ENCODE measurements around the gene MAP3K9. TPM values are rescaled to one million over a fixed set of nuclear protein-coding genes. Genes with fewer than 3 reads are reported as not detected.

The MAP3K9 gene
- total RNA-seq, 2 experiments from 2014 or later, result 4.2 to 6.4 TPM

DNA sequence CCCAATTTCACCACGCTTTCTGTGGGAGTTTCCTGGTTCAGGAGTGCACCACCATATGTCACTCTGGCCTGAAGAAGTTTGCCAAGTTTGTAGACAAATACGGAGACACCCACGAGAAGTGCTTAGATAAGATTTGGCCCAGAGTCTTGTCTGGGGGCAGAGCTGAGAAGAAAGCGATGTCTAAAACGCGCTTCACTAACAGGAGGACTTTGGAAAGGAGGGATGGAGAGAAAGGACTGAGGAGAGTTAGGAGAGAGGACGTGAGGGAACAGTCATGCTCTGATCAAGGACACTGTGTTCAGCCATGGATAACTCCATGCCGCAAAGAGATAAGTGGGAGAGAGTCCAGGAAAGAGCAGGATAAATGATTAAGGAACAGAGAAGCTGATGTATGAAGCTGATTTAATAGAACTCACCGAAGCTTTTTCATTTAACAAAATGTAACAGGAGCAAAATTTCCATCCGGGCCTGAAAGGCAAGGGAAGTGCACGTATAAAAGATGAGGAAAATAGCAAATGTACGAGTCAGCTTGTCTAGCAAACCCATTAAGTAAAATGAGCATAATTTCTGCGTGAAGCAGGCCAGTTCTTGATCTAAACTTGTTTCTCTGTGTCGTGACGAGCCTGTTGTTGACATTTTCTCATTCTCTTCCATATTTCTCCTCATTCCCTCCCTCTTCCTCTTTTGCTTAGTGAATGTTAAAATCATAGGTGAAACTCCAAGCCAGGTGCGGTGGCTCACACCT is 23.4 kb upstream of the MAP3K9 start:
- TF ChIP-seq EZH2phosphoT487 (IDR thresholded peaks at IDR 0.05; ENCODE audit: borderline replicate concordance, low read depth, low read length), result no peak
- TF ChIP-seq, protein P1, sequence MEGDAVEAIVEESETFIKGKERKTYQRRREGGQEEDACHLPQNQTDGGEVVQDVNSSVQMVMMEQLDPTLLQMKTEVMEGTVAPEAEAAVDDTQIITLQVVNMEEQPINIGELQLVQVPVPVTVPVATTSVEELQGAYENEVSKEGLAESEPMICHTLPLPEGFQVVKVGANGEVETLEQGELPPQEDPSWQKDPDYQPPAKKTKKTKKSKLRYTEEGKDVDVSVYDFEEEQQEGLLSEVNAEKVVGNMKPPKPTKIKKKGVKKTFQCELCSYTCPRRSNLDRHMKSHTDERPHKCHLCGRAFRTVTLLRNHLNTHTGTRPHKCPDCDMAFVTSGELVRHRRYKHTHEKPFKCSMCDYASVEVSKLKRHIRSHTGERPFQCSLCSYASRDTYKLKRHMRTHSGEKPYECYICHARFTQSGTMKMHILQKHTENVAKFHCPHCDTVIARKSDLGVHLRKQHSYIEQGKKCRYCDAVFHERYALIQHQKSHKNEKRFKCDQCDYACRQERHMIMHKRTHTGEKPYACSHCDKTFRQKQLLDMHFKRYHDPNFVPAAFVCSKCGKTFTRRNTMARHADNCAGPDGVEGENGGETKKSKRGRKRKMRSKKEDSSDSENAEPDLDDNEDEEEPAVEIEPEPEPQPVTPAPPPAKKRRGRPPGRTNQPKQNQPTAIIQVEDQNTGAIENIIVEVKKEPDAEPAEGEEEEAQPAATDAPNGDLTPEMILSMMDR (conservative IDR thresholded peaks at IDR 0.05; ENCODE audit: low read length), result no peak
- Histone ChIP-seq H3K27ac (ENCODE audit: low read depth, low read length, poor library complexity, severe bottlenecking) (no peak overlapping the region), H4K20me1 (ENCODE audit: insufficient read depth, low read length) (no peaks in the 10 kb centered on the region), H3K4me2 (ENCODE audit: low read length) (no peak overlapping the region), H2AFZ (ENCODE audit: low read length) (no peak overlapping the region), H3K4me1 (ENCODE audit: insufficient read depth, low read length, poor library complexity, severe bottlenecking) (no peaks in the 10 kb centered on the region), H3K9me3 (ENCODE audit: low read length) (no peaks in the 10 kb centered on the region), H3K36me3 (ENCODE audit: insufficient read depth, low read length) (no peaks in the 10 kb centered on the region), H3K9me2 (ENCODE audit: insufficient read depth, low read length) (no peaks in the 10 kb centered on the region), H3K79me2 (ENCODE audit: insufficient read depth, low read depth, low read length) (no peaks in the 10 kb centered on the region), H3K4me3 (ENCODE audit: low read depth, low read length, poor library complexity, severe bottlenecking) (no peak overlapping the region)
- ChIA-PET POLR2A (interaction anchor here (0.6 to 0.7 kb wide), 2 partner anchors 159 to 394 kb away, joined by 3 read pairs; no protein-coding TSS in a partner anchor), CTCF (ENCODE audit: unreplicated experiment) (no interaction called here)
- BruUV-seq (replicated peaks), result no TSS peak
- intact Hi-C loops (cut with micrococcal nuclease; ENCODE audit: unreplicated experiment), result no loop called here
- no peak for DNase-seq (ENCODE audit: low spot score)

GRCh38 chr14:70830998-70831781 is 21.9 kb upstream of the MAP3K9 start:
- H3K27ac ChIP-seq (ENCODE audit: low read depth, low read length, poor library complexity, severe bottlenecking), result no peak overlapping the region
- H3K36me3 ChIP-seq (ENCODE audit: insufficient read depth, low read length), result no peaks in the 10 kb centered on the region
- intact Hi-C loops (cut with micrococcal nuclease; ENCODE audit: unreplicated experiment), result no loop called here
- H3K4me2 ChIP-seq (ENCODE audit: low read length), result no peak overlapping the region
- H3K4me3 ChIP-seq (ENCODE audit: low read depth, low read length, poor library complexity, severe bottlenecking), result no peak overlapping the region
- H4K20me1 ChIP-seq (ENCODE audit: insufficient read depth, low read length), result no peaks in the 10 kb centered on the region
- no peak overlapping the region for H2AFZ ChIP-seq (ENCODE audit: low read length)
- TF ChIP-seq EZH2phosphoT487 (IDR thresholded peaks at IDR 0.05; ENCODE audit: borderline replicate concordance, low read depth, low read length), result no peak
- TF ChIP-seq, protein P1 (conservative IDR thresholded peaks at IDR 0.05; ENCODE audit: low read length), result no peak
- CTCF ChIA-PET (ENCODE audit: unreplicated experiment), result interaction anchor here (0.6 kb wide), 1 partner anchor 146 kb away, joined by 3 read pairs; no protein-coding TSS in a partner anchor
- POLR2A ChIA-PET, result interaction anchor here (0.6 to 1.2 kb wide), 3 partner anchors 9 to 1229 kb away, joined by 3 to 5 read pairs (median 3); no protein-coding TSS in a partner anchor
- no peaks in the 10 kb centered on the region for H3K9me2 ChIP-seq (ENCODE audit: insufficient read depth, low read length)
- BruUV-seq (replicated peaks), result no TSS peak
- H3K9me3 ChIP-seq (ENCODE audit: low read length), result no peaks in the 10 kb centered on the region
- no peaks in the 10 kb centered on the region for H3K4me1 ChIP-seq (ENCODE audit: insufficient read depth, low read length, poor library complexity, severe bottlenecking)
- H3K79me2 ChIP-seq (ENCODE audit: insufficient read depth, low read depth, low read length), result no peaks in the 10 kb centered on the region
- DNase-seq (ENCODE audit: low spot score), result no peak

Measured in OCI-LY7 (cell line).